ENCODE measurements around the gene NTM.

The NTM gene

GRCh38 chr11:131978351-131978750 lies 607.9 kb downstream of the NTM start:
- no peak for DNase-seq (ENCODE audit: low read depth in 1 of 2, low spot score in 1 of 2)

DNA sequence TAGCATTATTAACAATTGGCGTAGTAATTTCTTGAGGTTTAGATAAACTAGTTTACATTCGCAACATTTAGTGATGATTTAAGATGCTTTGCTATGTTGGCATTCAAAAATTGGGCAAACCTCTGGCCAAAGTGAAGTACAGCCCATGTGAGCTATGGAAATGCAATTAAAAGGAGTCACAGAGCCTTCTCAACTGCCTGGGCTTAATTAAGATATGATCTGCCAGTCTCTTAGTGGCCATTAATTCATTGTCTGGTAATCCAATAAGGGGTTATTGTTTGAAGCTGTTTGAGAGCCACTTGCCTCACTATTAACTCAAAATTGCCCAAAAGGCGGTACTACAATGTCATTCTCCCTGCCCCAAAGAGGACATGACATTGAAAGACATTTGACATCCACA lies 608.9 kb downstream of the NTM start:
- no peak for DNase-seq (ENCODE audit: low read depth in 1 of 2, low spot score in 1 of 2)

DNA sequence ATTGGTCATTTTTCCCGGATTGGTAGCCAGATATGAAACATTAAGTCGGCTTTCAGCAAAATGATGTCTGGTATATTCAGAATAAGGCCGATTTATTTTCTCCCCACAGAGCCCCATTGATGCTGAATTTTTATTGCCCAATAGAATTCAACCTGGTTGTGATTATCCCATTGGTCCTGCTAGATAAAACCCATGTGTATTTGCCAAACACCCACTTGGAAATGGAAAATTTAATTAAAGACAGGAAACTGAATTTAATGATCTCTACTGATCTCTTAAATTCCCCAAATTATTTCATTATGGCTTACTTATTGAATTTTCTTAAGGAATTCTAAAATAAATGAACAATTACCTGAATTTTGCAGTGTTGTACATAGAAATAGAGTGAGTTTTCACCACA lies 609.8 kb downstream of the NTM start:
- DNase-seq (ENCODE audit: low read depth in 1 of 2, low spot score in 1 of 2): no peak

- no peak for DNase-seq (ENCODE audit: low read depth in 1 of 2, low spot score in 1 of 2)
These were observed 610.7 kb downstream of the NTM start for GRCh38 chr11:131980888-131981668.

DNA sequence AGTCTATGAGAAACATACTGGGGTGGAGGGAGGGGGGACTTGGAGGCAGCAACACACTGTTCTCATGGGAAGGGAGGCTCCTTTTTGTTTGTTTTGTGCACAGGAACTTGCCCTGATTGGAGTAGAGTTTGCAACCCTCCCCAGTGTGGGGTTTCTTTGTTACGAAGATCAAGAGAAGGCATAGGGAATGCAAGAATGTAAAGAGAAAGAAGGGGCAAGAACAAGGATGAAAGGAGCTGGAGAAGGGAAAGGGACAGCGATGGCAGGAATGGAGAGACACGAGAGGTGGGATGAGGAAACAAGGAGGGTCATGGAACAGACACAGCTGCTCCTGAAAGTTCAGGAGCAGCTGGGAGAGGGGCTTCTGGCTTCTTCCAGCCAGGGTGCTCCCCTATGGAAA lies 611.7 kb downstream of the NTM start:
- no peak for DNase-seq (ENCODE audit: low read depth in 1 of 2, low spot score in 1 of 2)

DNA sequence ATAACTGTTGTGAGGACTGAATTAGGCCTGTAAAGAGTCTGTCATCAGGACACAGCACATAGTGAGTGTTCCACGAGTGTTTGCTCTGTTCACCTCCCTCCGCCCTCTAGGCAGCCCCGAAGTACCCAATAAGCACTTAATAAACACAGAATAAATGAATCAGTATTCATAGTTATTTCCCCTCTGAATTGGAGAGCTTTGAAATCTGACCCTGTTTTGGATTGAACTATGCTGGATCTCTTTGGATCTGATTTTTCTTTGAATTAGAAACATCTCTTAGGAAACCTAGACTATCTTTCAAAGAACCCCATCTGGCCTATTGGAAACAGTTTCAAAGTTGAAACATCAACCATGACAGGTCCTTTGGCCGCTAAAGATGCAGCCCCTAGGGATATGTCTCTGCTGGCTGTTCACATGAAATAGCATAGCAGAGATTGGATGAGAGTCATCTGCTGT lies 615.5 kb downstream of the NTM start:
- DNase-seq (ENCODE audit: low read depth in 1 of 2, low spot score in 1 of 2): no peak

DNA sequence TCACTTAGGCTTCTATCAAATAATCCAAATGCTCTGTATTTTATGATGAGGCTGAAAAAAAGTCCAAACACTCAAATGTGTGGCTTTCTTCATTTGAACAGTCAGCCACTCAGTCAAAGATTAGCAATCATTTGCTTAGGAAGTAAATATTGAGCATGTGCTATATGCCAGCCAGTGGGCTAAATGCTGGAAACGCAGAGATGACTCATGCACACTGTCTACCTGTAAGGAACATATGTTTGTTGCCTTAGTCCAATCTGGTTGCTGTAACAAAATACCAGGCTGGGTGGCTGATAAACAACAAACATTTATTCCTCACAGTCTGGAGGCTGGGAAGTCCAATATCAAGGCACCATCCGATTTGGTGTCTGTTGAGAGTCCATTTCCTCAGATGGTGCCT lies 617.3 kb downstream of the NTM start:
- DNase-seq (ENCODE audit: low read depth in 1 of 2, low spot score in 1 of 2): no peak

GRCh38 chr11:131991606-131992005 lies 621.2 kb downstream of the NTM start:
- DNase-seq (ENCODE audit: low read depth in 1 of 2, low spot score in 1 of 2): no peak

- DNase-seq (ENCODE audit: low read depth in 1 of 2, low spot score in 1 of 2): no peak
These were observed 622.8 kb downstream of the NTM start for GRCh38 chr11:131993246-131993645.

- DNase-seq (ENCODE audit: low read depth in 1 of 2, low spot score in 1 of 2): no peak
These were observed 627.6 kb downstream of the NTM start for GRCh38 chr11:131998020-131998419.

GRCh38 chr11:131999084-131999483 lies 628.7 kb downstream of the NTM start:
- no peak for DNase-seq (ENCODE audit: low read depth in 1 of 2, low spot score in 1 of 2)

- no peak for DNase-seq (ENCODE audit: low read depth in 1 of 2, low spot score in 1 of 2)
These were observed 629.5 kb downstream of the NTM start for GRCh38 chr11:131999955-132000354.

DNA sequence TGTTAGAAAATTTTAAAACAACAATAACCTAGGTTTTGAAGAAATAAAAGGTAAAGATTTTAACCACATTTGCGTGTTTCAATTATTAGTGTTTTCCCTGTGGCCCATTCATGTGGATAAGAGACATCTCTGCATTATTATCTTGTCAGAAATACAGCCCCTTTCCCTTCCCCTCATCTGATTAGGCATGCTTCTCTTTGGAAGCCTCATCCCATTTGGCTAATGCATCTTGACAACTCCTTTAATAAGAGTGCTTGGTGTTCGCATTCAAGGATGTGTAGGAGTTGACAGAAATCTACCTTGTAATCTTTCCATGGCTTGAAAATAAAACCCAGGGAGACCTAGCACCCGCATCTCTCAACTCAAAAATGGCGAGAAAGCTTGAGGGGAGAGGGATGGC lies 635.5 kb downstream of the NTM start:
- no peak for DNase-seq (ENCODE audit: low read depth in 1 of 2, low spot score in 1 of 2)

DNA sequence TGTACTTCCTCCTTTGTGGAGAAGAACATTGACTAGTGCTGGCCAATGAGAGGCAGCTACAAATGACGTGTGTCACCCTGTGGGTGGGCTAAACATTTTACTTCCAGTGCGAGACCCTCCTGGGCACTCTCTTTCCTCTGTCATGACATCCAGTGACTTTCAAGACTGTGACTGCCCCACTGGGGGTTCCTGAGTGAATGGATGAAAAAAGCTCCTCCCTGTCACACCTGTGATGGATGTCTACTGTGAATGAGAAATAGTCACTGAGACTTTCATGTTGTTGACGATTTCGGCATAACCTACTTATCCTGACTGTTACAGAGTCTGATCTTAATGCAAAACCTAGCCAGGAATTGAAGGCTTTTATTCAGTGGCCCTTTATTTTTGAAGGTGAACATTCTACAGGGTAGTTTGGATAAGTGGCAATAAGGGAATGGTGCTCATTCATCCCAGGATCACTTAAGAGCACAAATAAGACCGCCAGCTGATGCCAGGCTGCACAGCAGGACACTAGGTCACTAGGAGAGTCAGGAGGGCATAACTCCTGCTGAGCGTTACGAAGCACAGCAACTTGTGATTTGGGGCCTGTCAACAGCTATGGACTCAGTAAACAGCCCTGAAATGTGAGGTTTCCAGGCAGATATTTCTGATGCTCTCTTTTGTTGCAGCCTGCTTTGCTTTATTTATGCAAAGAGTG lies 636.6 kb downstream of the NTM start:
- DNase-seq (ENCODE audit: low read depth in 1 of 2, low spot score in 1 of 2): no peak

GRCh38 chr11:132008226-132008625 lies 637.8 kb downstream of the NTM start:
- DNase-seq (ENCODE audit: low read depth in 1 of 2, low spot score in 1 of 2): no peak

GRCh38 chr11:132008872-132009271 lies 638.5 kb downstream of the NTM start:
- no peak for DNase-seq (ENCODE audit: low read depth in 1 of 2, low spot score in 1 of 2)

DNA sequence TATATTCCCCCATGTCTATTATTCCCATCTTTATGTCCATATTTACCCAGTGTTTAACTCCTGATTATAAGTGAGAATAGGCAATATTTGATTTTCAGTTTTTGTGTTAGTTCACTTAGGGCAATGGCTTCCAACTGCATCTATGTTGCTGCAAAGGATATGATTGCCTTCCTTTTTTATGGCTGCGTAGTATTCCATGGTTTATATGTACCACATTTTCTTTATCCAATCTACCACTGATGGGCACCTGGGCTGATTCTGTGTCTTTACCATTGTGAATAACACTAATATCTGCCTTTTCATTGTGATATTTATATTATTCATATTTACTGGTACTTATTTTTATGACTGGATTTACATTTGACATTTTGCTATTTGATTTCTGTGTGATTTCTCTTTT lies 649.6 kb downstream of the NTM start:
- DNase-seq (ENCODE audit: low read depth in 1 of 2, low spot score in 1 of 2): no peak

GRCh38 chr11:132022285-132022684 lies 651.9 kb downstream of the NTM start:
- no peak for DNase-seq (ENCODE audit: low read depth in 1 of 2, low spot score in 1 of 2)

DNA sequence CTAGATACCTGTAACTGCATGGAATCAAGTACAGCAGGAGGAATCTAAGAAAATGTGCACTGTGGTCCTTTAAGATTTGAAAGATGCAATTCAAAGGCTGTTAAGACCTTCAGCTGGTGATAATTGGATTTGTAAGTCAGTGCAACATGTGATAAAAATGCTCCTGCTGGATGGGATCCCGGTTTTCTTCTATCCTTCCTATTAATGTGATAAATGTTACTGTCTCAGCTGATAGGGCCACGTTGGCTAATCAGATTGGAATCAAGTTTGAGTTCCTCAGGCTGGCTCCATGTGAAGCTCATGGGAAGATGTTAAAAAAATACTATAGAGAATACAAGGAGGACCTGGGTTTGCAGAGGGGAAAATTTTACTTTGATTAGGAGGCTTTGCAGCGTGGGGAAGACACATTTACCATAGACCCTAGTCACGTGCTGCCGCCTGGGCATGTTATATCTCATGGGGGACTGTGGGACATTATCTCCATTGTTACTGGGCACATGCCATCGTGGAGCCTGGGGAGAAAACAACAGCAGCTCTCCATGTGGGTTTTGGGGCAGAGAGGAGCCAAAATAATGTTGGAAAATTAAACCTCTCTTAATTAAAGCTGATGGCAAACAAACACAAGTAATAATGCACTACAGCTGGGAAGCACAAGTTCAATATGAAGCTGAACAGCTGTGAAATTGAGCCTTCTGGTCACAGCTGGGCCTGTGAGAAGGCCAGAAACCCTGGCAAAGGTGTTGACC lies 652.5 kb downstream of the NTM start:
- DNase-seq (ENCODE audit: low read depth in 1 of 2, low spot score in 1 of 2): no peak

DNA sequence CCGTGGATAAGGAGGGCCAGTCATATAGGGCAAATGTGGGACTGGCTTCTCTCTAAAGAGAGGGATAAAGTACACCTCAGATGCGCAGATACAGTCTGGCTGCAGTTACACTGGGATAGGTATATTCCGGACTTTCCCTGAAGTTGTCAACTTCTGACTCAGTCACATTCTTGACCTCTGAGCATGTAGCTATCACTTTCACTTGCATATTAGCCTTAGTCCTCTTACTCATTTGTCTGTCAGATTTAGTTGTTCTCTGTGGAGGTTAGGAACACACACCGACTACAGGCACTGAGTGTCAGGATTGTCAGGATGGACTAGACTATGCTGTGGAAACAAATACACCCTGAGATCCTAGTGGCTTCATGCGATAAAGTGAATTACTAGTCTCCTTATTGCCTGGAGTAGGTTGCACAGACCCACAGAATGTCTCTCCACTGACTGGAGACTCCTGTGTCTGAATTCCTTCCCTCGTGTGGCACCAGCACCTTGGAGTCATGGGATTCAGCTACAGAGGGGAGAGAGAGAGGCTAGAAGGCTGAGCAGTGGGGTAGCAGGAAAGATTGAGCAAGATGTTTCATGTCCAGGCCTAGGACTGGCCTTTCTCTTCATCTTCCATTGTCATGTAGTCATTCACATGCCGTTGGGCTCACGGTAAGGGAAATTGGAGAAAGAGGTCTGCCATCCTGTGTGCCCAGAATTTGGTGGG lies 654.3 kb downstream of the NTM start:
- no peak for DNase-seq (ENCODE audit: low read depth in 1 of 2, low spot score in 1 of 2)

GRCh38 chr11:132026746-132027145 lies 656.3 kb downstream of the NTM start:
- no peak for DNase-seq (ENCODE audit: low read depth in 1 of 2, low spot score in 1 of 2)
